ENCODE measurements around the gene NOS1AP. TPM values are rescaled to one million over a fixed set of nuclear protein-coding genes. Genes with fewer than 3 reads are reported as not detected.

Gene NOS1AP
- total and polyA plus RNA-seq, 8 donors: 0.25 to 13.8 (median 6.2) TPM

GRCh38 chr1:162138112-162138511, 68.6 kb downstream of the NOS1AP start:
- WGBS, 5 donors: 71 to 95% (median 84%) methylated on average over 2 of the region's 2 CpGs
- intact Hi-C loops (cut with DNase I; ENCODE audit: low total_unique reads): no loop called here
- DNase-seq: no peak

GRCh38 chr1:162138599-162139181, 69.2 kb downstream of the NOS1AP start:
- no peak overlapping the region for H3K4me3 ChIP-seq
- TF ChIP-seq CTCF (IDR thresholded peaks at IDR 0.05): no peak
- no peak for TF ChIP-seq EP300 (IDR thresholded peaks at IDR 0.05)
- TF ChIP-seq POLR2A (IDR thresholded peaks at IDR 0.05): no peak
- no peak for TF ChIP-seq POLR2AphosphoS5 (IDR thresholded peaks at IDR 0.05)
- H3K27ac ChIP-seq: no peak overlapping the region
- H3K27me3 ChIP-seq: no peaks in the 10 kb centered on the region
- DNase-seq: peak in 1 of 2 donors; percentile 30
- no peaks in the 10 kb centered on the region for H3K9me3 ChIP-seq
- WGBS, 5 donors: 11 to 47% (median 15%) methylated on average over 4 of the region's 4 CpGs
- no peaks in the 10 kb centered on the region for H3K36me3 ChIP-seq
- intact Hi-C loops (cut with DNase I; ENCODE audit: low total_unique reads): no loop called here
- peaks cover 0 to 44% (median 14%) of the 10 kb centered on the region in 4 donors for H3K4me1 ChIP-seq

More at GRCh38 chr1:162138112-162138511, 68.6 kb downstream of the NOS1AP start:
- H3K27me3 ChIP-seq: no peaks in the 10 kb centered on the region
- no peak overlapping the region for H3K27ac ChIP-seq
- H3K36me3 ChIP-seq: no peaks in the 10 kb centered on the region
- H3K4me1 ChIP-seq: peaks cover 0 to 44% (median 14%) of the 10 kb centered on the region in 4 donors
- TF ChIP-seq EP300 (IDR thresholded peaks at IDR 0.05): no peak
- H3K4me3 ChIP-seq: no peak overlapping the region
- H3K9me3 ChIP-seq: no peaks in the 10 kb centered on the region

- Histone ChIP-seq H3K27ac (no peak overlapping the region), H3K9me3 (no peaks in the 10 kb centered on the region), H3K4me3 (no peak overlapping the region), H3K27me3 (no peaks in the 10 kb centered on the region), H3K4me1 (peaks cover 0 to 39% (median 14%) of the 10 kb centered on the region in 4 donors), H3K36me3 (no peaks in the 10 kb centered on the region)
- TF ChIP-seq POLR2AphosphoS5 (IDR thresholded peaks at IDR 0.05) (no peak), POLR2A (IDR thresholded peaks at IDR 0.05) (no peak), EP300 (IDR thresholded peaks at IDR 0.05) (no peak), CTCF (IDR thresholded peaks at IDR 0.05) (no peak)
- intact Hi-C loops (cut with DNase I; ENCODE audit: low total_unique reads): no loop called here
- 88 to 95% (median 90%) methylated on average over 1 of the region's 1 CpG for WGBS, 5 donors
- DNase-seq: no peak
Observed at GRCh38 chr1:162139211-162139610, 69.7 kb downstream of the NOS1AP start.

GRCh38 chr1:162141281-162142054, 72.0 kb downstream of the NOS1AP start:
- intact Hi-C loops (cut with DNase I; ENCODE audit: low total_unique reads): no loop called here
- no peak for TF ChIP-seq EP300 (IDR thresholded peaks at IDR 0.05)
- no peak for TF ChIP-seq CTCF (IDR thresholded peaks at IDR 0.05)
- TF ChIP-seq POLR2AphosphoS5 (IDR thresholded peaks at IDR 0.05): no peak
- no peak for TF ChIP-seq POLR2A (IDR thresholded peaks at IDR 0.05)
- WGBS, 5 donors: 73 to 90% (median 83%) methylated on average over 5 of the region's 5 CpGs
- H3K27me3 ChIP-seq: no peaks in the 10 kb centered on the region
- peaks cover 4 to 47% (median 22%) of the 10 kb centered on the region in 4 donors for H3K4me1 ChIP-seq
- H3K36me3 ChIP-seq: no peaks in the 10 kb centered on the region
- H3K4me3 ChIP-seq: no peak overlapping the region
- no peak overlapping the region for H3K27ac ChIP-seq
- no peaks in the 10 kb centered on the region for H3K9me3 ChIP-seq
- no peak for DNase-seq

GRCh38 chr1:162142968-162143367, 73.5 kb downstream of the NOS1AP start:
- intact Hi-C loops (cut with DNase I; ENCODE audit: low total_unique reads): no loop called here
- Histone ChIP-seq H3K36me3 (no peaks in the 10 kb centered on the region), H3K4me1 (peaks cover 0 to 38% (median 22%) of the 10 kb centered on the region in 4 donors), H3K27ac (no peak overlapping the region), H3K4me3 (no peak overlapping the region), H3K27me3 (no peaks in the 10 kb centered on the region), H3K9me3 (no peaks in the 10 kb centered on the region)
- DNase-seq: no peak
- WGBS, 5 donors: 65 to 94% (median 79%) methylated on average over 3 of the region's 3 CpGs
- no peak for TF ChIP-seq POLR2AphosphoS5 (IDR thresholded peaks at IDR 0.05)
- TF ChIP-seq POLR2A (IDR thresholded peaks at IDR 0.05): no peak
- TF ChIP-seq CTCF (IDR thresholded peaks at IDR 0.05): no peak
- TF ChIP-seq EP300 (IDR thresholded peaks at IDR 0.05): no peak

Data from stomach (tissue), 9 donors.